B cell (primary cell): ENCODE measurements around the gene PGA3.
"Not testable (repeated sequence)": the region's sequence is repeated elsewhere in the genome, so short reads cannot be mapped to it uniquely, and the experiment has no call there.

Experiments
- CTCF ChIP-seq: fragments of 200-600 bp; IDR thresholded peaks from one replicate; pipeline ENCODE4 v1.8.0; 2022; ENCODE audit warnings: antibody characterized with exemption, mild to moderate bottlenecking
- EZH2 ChIP-seq: IDR thresholded peaks from 2 replicates; pipeline ENCODE4 v1.6.1; 2012; ENCODE audit warnings: borderline replicate concordance, low read depth, mild to moderate bottlenecking, moderate library complexity, low read length; ENCODE audit not compliant: insufficient read depth, poor library complexity, severe bottlenecking

- TF ChIP-seq CTCF, EZH2: not testable (repeated sequence)
Observed at GRCh38 chr11:61248071-61248470, 44.8 kb downstream of the PGA3 start.
